ENCODE results near the gene ZSCAN21.

The ZSCAN21 gene

DNA sequence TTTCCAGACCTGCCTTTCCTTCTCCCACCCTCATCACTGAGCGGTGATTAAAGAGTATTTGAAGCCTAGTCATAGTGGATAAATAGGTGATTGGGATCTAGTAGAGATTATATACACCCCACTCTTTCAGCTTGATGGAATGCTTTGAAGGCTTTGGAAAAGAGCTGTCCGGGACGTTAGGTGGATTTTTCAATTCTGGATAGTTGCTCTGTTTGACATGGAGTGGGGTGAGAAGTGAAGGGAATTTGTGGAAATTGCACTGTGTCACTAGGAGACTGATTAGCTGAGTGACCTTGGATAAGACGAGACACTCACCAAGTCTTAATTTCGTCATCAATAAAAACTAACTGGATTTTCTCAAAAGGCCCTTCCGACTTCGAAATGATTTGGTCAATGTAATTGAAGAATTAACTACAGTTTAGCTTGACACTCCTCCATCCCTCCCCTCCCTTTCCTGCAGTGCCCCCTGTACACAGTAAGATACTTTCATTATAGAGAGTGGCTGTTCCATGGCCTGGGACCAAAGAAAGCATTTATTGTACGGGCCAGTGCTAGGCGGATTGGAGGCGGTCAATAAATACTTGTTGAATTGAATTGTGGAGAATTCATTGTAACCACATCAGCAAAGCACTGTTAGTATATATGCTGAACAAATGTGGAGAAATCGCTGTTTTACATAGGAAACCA is 33.2 kb upstream of the ZSCAN21 start:
- TF ChIP-seq JUND (IDR thresholded peaks at IDR 0.05; ENCODE audit: low read depth): no peak
- no peak for DNase-seq (ENCODE audit: low read depth in 1 of 2, low spot score in 1 of 2)
- in situ Hi-C loops (cut with HindIII; ENCODE audit: low pct_unique_long_range_greater_than_20kb, low sequenced_read_pairs): no loop called here

DNA sequence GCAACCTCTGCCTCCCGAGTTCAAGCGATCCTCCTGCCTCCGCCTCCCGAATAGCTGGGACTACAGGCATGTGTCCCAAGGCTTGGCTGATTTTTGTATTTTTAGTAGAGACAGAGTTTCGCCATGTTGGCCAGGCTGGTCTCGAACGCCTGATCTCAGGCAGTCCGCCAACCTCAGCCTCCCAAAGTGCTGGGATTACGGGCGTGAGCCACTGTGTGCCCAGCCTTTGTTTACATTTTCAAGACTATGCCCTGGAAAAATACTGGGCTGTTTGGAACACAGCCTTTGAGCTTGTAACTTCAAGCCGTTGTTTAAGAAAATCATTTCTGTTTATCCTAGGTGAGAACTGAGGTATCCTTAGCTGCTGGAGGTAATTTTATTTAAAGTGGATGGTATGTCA is 32.3 kb upstream of the ZSCAN21 start:
- in situ Hi-C loops (cut with HindIII; ENCODE audit: low pct_unique_long_range_greater_than_20kb, low sequenced_read_pairs): no loop called here

DNA sequence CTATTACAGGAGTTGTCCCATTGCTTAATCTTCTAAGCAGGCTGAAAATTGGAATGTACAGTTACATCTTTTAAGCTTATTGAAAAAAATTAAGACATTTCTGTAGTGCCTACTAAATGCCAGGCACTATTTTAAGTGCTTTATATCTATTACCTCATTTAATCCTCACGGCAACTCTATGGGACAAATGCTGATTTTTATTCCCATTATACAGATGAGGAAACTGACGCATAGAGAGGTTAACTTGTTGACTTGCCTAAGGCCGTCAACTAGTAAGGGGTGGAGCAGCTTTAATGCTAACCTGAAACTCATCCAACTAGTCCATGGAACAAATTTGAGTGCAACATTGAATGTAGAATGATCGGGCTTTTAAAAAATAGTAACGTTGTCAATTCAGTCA is 31.7 kb upstream of the ZSCAN21 start:
- in situ Hi-C loops (cut with HindIII; ENCODE audit: low pct_unique_long_range_greater_than_20kb, low sequenced_read_pairs): no loop called here
- no peak for TF ChIP-seq JUND (IDR thresholded peaks at IDR 0.05; ENCODE audit: low read depth)
- DNase-seq (ENCODE audit: low read depth in 1 of 2, low spot score in 1 of 2): no peak

More for the DNA sequence above, 32.3 kb upstream of the ZSCAN21 start:
- TF ChIP-seq JUND (IDR thresholded peaks at IDR 0.05; ENCODE audit: low read depth): no peak
- no peak for DNase-seq (ENCODE audit: low read depth in 1 of 2, low spot score in 1 of 2)

DNA sequence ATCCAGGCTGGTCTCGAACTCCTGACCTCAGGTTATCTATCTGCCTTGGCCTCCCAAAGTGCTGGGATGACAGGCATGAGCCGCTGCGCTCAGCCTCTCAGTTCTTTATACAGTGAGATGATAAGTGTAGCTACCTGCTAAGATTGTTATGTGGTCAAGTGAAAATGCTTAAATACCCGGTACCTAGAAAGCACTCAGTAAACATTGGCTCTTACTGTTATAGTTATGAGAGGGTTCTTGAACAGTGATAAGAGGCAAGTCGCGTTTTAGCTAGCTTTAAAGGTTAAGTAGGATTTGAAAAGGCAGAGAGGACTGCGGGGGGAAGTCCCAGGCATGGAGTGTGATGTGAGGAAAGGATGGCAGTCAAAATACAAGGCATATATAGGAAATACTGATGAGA is 29.7 kb upstream of the ZSCAN21 start:
- in situ Hi-C loops (cut with HindIII; ENCODE audit: low pct_unique_long_range_greater_than_20kb, low sequenced_read_pairs): no loop called here
- TF ChIP-seq JUND (IDR thresholded peaks at IDR 0.05; ENCODE audit: low read depth): no peak
- DNase-seq (ENCODE audit: low read depth in 1 of 2, low spot score in 1 of 2): no peak

DNA sequence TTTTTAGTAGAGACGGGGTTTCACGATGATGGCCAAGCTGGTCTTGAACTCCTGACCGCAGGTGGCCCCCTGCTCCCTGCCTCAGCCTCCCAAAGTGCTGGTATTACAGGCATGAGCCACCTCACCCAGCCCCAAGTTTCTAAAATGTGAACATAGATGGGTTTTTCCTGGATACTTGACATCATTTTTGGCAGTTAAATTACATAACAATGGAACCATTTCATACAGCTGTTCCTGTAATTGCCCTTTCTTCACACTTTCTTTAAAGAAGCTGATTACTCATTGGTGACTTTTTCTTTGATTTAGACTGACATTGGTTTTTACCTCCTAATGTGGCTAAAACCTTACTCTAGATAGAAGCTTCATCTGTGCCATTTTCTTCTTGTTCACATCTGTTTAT is 28.3 kb upstream of the ZSCAN21 start:
- no peak for TF ChIP-seq JUND (IDR thresholded peaks at IDR 0.05; ENCODE audit: low read depth)
- in situ Hi-C loops (cut with HindIII; ENCODE audit: low pct_unique_long_range_greater_than_20kb, low sequenced_read_pairs): no loop called here
- DNase-seq (ENCODE audit: low read depth in 1 of 2, low spot score in 1 of 2): no peak

DNA sequence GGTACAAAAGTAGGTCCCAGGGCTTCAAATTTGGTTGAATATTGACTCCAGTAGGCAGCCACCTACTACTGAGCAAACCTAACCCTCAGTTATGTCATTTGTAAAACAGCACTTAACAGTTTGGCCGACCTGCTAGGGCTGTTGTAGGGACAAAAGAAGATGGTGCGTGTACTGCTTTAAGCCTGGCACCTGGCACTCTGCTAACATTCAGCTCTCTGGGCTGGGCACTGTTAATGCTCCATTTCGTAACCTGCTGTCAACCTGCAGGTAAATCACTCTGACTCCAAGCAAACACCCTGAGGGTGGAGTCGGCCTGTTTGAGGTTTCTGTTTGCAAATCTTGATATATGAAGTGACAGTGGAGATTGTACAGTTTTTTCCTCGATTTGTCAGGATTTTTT is 27.0 kb upstream of the ZSCAN21 start:
- DNase-seq (ENCODE audit: low read depth in 1 of 2, low spot score in 1 of 2): peak; percentile 33 to 90
- TF ChIP-seq JUND (IDR thresholded peaks at IDR 0.05; ENCODE audit: low read depth): no peak
- in situ Hi-C loops (cut with HindIII; ENCODE audit: low pct_unique_long_range_greater_than_20kb, low sequenced_read_pairs): no loop called here

DNA sequence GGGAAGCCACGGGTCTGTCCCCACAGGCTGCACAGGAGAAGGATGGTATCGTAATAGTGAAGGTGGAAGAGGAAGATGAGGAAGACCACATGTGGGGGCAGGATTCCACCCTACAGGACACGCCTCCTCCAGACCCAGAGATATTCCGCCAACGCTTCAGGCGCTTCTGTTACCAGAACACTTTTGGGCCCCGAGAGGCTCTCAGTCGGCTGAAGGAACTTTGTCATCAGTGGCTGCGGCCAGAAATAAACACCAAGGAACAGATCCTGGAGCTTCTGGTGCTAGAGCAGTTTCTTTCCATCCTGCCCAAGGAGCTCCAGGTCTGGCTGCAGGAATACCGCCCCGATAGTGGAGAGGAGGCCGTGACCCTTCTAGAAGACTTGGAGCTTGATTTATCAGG is 26.0 kb upstream of the ZSCAN21 start:
- TF ChIP-seq JUND (IDR thresholded peaks at IDR 0.05; ENCODE audit: low read depth): no peak
- no peak for DNase-seq (ENCODE audit: low read depth in 1 of 2, low spot score in 1 of 2)
- in situ Hi-C loops (cut with HindIII; ENCODE audit: low pct_unique_long_range_greater_than_20kb, low sequenced_read_pairs): no loop called here

DNA sequence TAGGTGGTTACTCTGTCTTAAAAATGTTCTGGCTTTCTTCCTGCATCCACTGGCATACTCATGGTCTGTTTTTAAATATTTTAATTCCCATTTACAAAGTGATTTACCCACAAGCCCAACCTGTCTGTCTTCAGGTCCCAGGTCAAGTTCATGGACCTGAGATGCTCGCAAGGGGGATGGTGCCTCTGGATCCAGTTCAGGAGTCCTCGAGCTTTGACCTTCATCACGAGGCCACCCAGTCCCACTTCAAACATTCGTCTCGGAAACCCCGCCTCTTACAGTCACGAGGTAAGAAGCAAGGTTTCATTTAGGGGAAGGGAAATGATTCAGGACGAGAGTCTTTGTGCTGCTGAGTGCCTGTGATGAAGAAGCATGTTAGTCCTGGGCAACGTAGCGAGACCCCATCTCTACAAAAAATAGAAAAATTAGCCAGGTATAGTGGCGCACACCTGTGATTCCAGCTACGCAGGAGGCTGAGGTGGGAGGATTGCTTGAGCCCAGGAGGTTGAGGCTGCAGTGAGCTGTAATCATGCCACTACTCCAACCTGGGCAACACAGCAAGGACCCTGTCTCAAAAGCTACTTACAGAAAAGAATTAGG is 25.5 kb upstream of the ZSCAN21 start:
- no peak for DNase-seq (ENCODE audit: low read depth in 1 of 2, low spot score in 1 of 2)
- in situ Hi-C loops (cut with HindIII; ENCODE audit: low pct_unique_long_range_greater_than_20kb, low sequenced_read_pairs): no loop called here
- no peak for TF ChIP-seq JUND (IDR thresholded peaks at IDR 0.05; ENCODE audit: low read depth)

DNA sequence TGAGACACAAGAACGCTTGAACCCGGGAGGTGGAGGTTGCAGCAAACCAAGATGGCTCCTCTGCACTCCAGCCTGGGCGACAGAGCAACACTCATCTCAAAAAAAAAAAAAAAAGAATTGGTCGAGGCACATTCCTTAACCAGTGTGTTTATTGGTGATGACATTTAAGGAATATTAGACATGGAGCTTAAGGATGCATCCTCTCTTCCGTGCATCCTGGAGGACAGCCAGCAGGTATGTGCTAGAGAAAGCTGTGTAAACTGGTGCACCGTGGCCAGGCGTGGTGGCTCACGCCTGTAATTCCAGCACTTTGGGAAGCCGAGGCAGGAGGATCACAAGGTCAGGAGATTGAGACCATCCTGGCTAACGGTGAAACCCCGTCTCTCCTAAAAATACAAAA is 22.4 kb upstream of the ZSCAN21 start:
- in situ Hi-C loops (cut with HindIII; ENCODE audit: low pct_unique_long_range_greater_than_20kb, low sequenced_read_pairs): no loop called here
- TF ChIP-seq JUND (IDR thresholded peaks at IDR 0.05; ENCODE audit: low read depth): no peak
- DNase-seq (ENCODE audit: low read depth in 1 of 2, low spot score in 1 of 2): no peak

DNA sequence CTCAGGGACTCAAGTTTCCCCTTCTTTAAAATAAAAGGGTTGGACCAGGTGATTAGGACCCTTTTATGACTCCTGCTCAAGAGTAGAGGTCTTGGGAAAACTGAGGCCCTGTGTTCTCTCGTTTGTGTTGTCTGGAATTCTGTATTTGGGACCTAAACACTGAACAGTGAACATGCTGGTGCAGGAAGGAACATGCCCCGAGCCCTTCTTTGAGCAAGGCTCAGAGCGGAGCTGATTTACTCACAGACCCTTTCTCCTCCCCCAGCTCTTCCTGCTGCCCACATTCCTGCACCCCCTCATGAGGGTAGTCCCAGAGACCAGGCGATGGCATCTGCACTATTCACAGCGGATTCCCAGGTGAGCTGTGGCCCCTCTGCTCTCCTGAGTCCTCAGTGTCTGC is 20.0 kb upstream of the ZSCAN21 start:
- DNase-seq (ENCODE audit: low read depth in 1 of 2, low spot score in 1 of 2): no peak
- in situ Hi-C loops (cut with HindIII; ENCODE audit: low pct_unique_long_range_greater_than_20kb, low sequenced_read_pairs): no loop called here
- TF ChIP-seq JUND (IDR thresholded peaks at IDR 0.05; ENCODE audit: low read depth): no peak

DNA sequence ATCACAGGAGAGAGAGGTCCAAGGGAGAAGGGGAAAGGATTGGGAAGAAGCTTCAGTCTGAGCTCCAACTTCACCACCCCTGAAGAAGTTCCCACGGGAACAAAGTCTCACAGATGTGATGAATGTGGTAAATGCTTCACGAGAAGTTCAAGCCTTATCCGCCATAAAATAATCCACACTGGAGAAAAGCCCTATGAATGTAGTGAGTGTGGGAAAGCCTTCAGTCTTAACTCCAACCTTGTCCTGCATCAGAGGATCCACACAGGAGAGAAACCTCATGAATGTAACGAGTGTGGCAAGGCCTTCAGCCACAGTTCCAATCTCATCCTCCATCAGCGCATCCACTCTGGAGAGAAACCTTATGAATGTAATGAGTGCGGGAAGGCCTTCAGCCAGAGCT is 16.0 kb upstream of the ZSCAN21 start:
- TF ChIP-seq JUND (IDR thresholded peaks at IDR 0.05; ENCODE audit: low read depth): no peak
- DNase-seq (ENCODE audit: low read depth in 1 of 2, low spot score in 1 of 2): no peak

DNA sequence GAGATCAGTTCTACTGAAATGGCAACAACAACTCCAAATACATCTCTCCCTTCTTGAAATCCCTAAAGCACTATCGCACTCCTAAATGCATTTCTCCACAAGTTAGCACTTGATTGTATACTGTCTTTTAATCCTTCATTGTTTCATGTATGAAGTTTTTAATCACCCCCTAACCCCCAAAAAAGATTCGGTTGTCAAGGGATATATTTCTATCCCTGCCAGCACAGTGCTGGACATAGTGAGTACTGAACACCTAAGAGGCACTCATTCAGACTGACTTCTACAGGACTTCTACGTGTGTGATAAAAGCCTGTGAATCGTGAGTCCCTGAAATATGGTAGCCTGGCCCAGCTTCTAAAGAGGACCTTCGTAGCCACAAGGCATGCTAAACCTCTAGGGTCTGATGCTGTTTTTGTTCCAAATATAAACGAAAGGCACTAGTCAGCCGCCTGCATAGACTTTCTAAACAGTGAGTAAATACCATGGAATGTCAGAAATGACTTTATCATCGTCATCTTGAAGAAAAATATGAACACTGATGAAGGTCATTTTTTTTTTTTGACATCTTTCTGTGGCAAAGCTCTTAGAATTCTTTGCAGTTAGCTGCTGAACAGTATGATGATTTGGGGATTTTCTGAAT is 14.6 kb upstream of the ZSCAN21 start:
- in situ Hi-C loops (cut with HindIII; ENCODE audit: low pct_unique_long_range_greater_than_20kb, low sequenced_read_pairs): no loop called here
- TF ChIP-seq JUND (IDR thresholded peaks at IDR 0.05; ENCODE audit: low read depth): no peak
- no peak for DNase-seq (ENCODE audit: low read depth in 1 of 2, low spot score in 1 of 2)

More for the DNA sequence above, 16.0 kb upstream of the ZSCAN21 start:
- in situ Hi-C loops (cut with HindIII; ENCODE audit: low pct_unique_long_range_greater_than_20kb, low sequenced_read_pairs): no loop called here

DNA sequence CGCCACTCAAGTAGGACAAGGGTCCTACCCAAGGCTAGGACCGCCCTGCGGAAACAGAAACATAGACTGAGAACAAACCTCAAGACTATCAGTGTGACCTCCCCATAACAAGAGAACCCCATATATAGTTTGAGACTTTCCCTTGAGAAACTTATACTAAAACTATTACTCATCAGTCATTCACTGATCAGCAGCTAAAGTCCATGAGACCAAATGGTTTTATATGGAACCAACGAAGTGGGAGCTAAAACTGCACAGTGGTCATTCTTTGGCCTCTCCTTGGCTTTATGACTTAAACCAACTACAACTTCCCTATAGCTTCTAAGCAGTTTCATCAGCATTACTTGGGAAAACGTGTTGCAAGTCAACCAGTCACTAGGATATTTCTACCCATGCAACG is 13.7 kb upstream of the ZSCAN21 start:
- in situ Hi-C loops (cut with HindIII; ENCODE audit: low pct_unique_long_range_greater_than_20kb, low sequenced_read_pairs): no loop called here
- no peak for TF ChIP-seq JUND (IDR thresholded peaks at IDR 0.05; ENCODE audit: low read depth)
- no peak for DNase-seq (ENCODE audit: low read depth in 1 of 2, low spot score in 1 of 2)
